ENCODE measurements around the gene PHACTR2. TPM values are rescaled to one million over a fixed set of nuclear protein-coding genes. Genes with fewer than 3 reads are reported as not detected.
"Not testable (repeated sequence)": the region's sequence is repeated elsewhere in the genome, so short reads cannot be mapped to it uniquely, and the experiment has no call there.

The PHACTR2 gene
- total RNA-seq, 1 donor from 2014 or later = 142 TPM

- intact Hi-C loops (cut with DNase I) = no loop called here
- H3K4me3 ChIP-seq = no peak overlapping the region
- H3K27ac ChIP-seq = no peak overlapping the region
- no peak for ATAC-seq
- H3K4me1 ChIP-seq = no peaks in the 10 kb centered on the region
- H3K27me3 ChIP-seq = no peaks in the 10 kb centered on the region
- TF ChIP-seq, protein P1, sequence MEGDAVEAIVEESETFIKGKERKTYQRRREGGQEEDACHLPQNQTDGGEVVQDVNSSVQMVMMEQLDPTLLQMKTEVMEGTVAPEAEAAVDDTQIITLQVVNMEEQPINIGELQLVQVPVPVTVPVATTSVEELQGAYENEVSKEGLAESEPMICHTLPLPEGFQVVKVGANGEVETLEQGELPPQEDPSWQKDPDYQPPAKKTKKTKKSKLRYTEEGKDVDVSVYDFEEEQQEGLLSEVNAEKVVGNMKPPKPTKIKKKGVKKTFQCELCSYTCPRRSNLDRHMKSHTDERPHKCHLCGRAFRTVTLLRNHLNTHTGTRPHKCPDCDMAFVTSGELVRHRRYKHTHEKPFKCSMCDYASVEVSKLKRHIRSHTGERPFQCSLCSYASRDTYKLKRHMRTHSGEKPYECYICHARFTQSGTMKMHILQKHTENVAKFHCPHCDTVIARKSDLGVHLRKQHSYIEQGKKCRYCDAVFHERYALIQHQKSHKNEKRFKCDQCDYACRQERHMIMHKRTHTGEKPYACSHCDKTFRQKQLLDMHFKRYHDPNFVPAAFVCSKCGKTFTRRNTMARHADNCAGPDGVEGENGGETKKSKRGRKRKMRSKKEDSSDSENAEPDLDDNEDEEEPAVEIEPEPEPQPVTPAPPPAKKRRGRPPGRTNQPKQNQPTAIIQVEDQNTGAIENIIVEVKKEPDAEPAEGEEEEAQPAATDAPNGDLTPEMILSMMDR (IDR thresholded peaks at IDR 0.05) = no peak
- H3K36me3 ChIP-seq = peaks cover 96% of the 10 kb centered on the region
- no peak for DNase-seq
- H3K9me3 ChIP-seq = no peaks in the 10 kb centered on the region
Observed at GRCh38 chr6:143859891-143860660, 182.3 kb downstream of the PHACTR2 start.

DNA sequence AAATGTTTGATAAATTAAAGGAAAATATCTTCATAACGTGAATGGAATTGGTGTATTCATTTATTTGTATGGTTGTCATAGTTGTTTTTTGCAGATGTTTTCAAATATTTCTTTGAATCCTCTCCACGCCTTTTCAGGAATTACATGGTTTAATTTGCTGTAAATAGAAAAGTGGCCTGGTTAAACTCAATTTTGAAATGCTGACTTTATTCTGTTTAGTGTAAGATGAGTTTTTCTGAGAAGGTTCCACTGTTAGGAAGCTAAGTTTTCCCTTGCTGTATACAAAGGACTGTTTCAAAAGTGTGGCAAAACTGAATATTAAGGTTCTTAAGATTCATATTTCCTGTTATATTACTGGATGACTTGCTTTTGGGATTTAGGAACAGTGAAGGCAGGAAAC is 186.0 kb downstream of the PHACTR2 start:
- no peaks in the 10 kb centered on the region for H3K27me3 ChIP-seq
- H3K4me3 ChIP-seq = no peak overlapping the region
- intact Hi-C loops (cut with DNase I) = no loop called here
- DNase-seq (no peak), ATAC-seq (no peak)
- H3K36me3 ChIP-seq = peaks cover 60% of the 10 kb centered on the region
- no peak overlapping the region for H3K27ac ChIP-seq
- H3K9me3 ChIP-seq = no peaks in the 10 kb centered on the region
- TF ChIP-seq, protein P1 (IDR thresholded peaks at IDR 0.05) = no peak
- H3K4me1 ChIP-seq = no peaks in the 10 kb centered on the region

DNA sequence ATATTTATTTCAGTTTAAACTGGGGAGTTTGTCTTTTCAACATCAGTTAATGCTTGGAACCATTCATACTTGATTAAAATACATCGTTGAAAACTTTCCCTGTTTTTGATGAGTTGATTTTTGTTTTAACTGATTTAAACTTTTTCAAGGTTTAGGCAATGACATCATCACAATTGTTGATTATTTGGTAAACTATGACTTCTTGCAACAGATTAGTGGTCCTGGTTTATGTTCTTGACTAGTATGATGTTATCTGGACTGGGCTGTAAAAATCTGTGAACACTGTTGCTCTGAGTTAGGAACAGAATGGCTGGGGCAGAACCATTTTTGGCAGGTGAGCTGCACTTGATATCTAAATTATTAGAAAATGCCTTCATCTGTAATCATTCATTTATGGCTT is 186.5 kb downstream of the PHACTR2 start, which contains the start of gene ZC2HC1B:
Gene ZC2HC1B, plus strand, starts transcription at position 241 of the 400 bp plus-strand sequence. Its CDS starts 66 bp downstream, at position 307.
- Histone ChIP-seq H3K27me3 (no peaks in the 10 kb centered on the region), H3K4me1 (no peaks in the 10 kb centered on the region), H3K27ac (no peak within 1 kb of the TSS), H3K4me3 (no peak within 1 kb of the TSS), H3K36me3 (peaks cover 55% of the 10 kb centered on the region), H3K9me3 (no peaks in the 10 kb centered on the region)
- ATAC-seq (no peak), DNase-seq (no peak)
- intact Hi-C loops (cut with DNase I) = no loop called here
- TF ChIP-seq, protein P1 (IDR thresholded peaks at IDR 0.05) = no peak

DNA sequence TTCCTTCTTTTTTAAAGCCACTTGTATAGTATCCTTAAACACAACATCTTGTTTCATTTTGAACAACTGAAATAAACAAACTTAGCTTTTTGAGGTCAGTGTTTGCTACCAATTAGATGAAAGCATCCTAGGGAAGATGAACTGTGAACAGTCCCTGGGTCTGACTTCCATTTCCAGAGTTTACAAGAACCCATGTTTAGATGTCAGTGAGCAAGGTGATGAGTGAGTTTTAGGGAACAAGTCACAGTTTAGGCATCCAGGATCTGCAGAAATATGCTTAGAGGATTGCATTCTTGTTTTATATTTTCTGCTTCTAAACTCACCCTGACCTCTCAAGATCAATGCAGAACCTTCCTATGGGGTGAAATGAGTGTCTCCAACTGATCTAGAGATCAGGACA is 189.5 kb downstream of the PHACTR2 start:
- Histone ChIP-seq H3K9me3 (no peaks in the 10 kb centered on the region), H3K27ac (no peak overlapping the region), H3K27me3 (no peaks in the 10 kb centered on the region), H3K4me1 (no peaks in the 10 kb centered on the region), H3K36me3 (peaks cover 25% of the 10 kb centered on the region), H3K4me3 (no peak overlapping the region)
- TF ChIP-seq, protein P1 (IDR thresholded peaks at IDR 0.05) = no peak
- no peak for ATAC-seq
- intact Hi-C loops (cut with DNase I) = no loop called here
- no peak for DNase-seq

DNA sequence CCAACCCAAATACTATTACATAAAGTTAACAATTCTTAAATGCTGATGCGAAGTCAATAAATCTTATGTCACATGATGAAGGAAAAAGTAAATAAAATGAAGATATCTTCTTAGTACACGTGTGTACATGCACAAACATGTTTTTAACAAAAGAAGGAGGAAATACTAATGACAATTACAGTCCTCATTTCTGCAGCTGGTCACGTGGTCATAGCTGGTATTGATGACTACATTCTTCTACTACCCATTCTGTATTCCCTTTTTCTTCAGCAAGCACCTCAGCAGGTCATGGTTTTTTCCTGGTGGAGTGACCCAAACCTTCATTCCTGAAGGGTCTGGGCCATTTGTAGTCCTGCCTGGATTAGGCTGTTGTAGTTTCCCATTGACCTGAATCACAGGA is 191.0 kb downstream of the PHACTR2 start:
- ATAC-seq; H3K27ac ChIP-seq; DNase-seq; H3K27me3 ChIP-seq; H3K4me3 ChIP-seq; intact Hi-C loops (cut with DNase I); H3K9me3 ChIP-seq; H3K36me3 ChIP-seq; H3K4me1 ChIP-seq: not testable (repeated sequence)

DNA sequence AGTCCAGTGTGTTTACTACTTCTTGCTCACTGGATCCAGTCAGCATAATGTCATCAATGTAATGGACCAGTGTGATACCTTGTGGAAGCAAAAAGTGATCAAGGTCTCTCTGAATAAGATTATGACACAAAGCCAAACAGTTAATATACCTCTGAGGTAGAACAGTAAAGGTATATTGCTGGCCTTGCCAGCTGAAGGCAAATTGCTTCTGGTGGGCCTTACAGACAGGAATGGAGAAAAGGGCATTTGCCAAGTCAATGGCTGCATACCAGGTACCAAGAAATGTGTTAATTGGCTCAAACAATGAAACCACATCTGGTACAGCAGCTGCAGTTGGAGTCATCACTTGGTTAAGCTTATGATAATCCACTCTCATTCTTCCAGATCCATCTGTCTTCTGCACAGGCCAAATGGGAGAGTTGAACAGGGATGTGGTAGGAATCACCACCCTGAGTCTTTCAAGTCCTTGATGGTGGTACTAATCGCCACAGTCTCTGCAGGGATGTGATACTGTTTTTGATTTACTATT is 193.5 kb downstream of the PHACTR2 start:
- H3K9me3 ChIP-seq; H3K36me3 ChIP-seq; H3K4me3 ChIP-seq; H3K4me1 ChIP-seq; DNase-seq; ATAC-seq; intact Hi-C loops (cut with DNase I); H3K27ac ChIP-seq; H3K27me3 ChIP-seq: not testable (repeated sequence)
